Fibroblast of lung (primary cell): ENCODE results near the gene SPOCK1. TPM values are rescaled to one million over a fixed set of nuclear protein-coding genes. Genes with fewer than 3 reads are reported as not detected.

Experiments used
- DNase-seq, 2 donors: peaks; one replicate each; pipeline versions ENCODE4 v3.0.0 to v3.0.0-alpha.2; 2010; ENCODE audit warnings: low read depth in 2 of 2
- H2AFZ ChIP-seq: 2 replicates; pipeline ENCODE4 v1.5.1; 2012; ENCODE audit warnings: low read length, control low read depth, inconsistent platforms
- H3K27ac ChIP-seq: 2 replicates; pipeline ENCODE4 v1.5.1; 2011; ENCODE audit warnings: low read length, control low read depth; ENCODE audit not compliant: insufficient read depth
- H3K27me3 ChIP-seq: 2 replicates; pipeline ENCODE4 v1.5.1; 2011; ENCODE audit warnings: mild to moderate bottlenecking, low read length; ENCODE audit not compliant: control insufficient read depth, insufficient read depth
- H3K36me3 ChIP-seq: 2 replicates; pipeline ENCODE4 v1.5.1; 2011; ENCODE audit warnings: low read length; ENCODE audit not compliant: control insufficient read depth, insufficient read depth
- H3K4me1 ChIP-seq: 2 replicates; pipeline ENCODE4 v1.5.1; 2011; ENCODE audit warnings: low read length; ENCODE audit not compliant: control insufficient read depth, insufficient read depth; ENCODE audit errors: extremely low read depth
- H3K4me2 ChIP-seq: 2 replicates; pipeline ENCODE4 v1.5.1; 2011; ENCODE audit warnings: low read length, control low read depth; ENCODE audit not compliant: insufficient read depth; ENCODE audit errors: extremely low read depth
- H3K4me3 ChIP-seq, 4 experiments: fragments of 200-600 bp in 1 of 4; sonication (generic) in 1 of 4; replicated peaks in 1 of 4; 2 replicates each; pipeline ENCODE4 v1.5.1; 2011 to 2016; ENCODE audit warnings: low read length in 4 of 4, low read depth in 3 of 4, mild to moderate bottlenecking in 3 of 4, control low read depth in 2 of 4, inconsistent platforms in 1 of 4, mixed read lengths in 1 of 4; ENCODE audit not compliant: insufficient read depth in 1 of 4; ENCODE audit errors: control extremely low read depth in 1 of 4
- H3K79me2 ChIP-seq: 2 replicates; pipeline ENCODE4 v1.5.1; 2012; ENCODE audit warnings: mild to moderate bottlenecking, low read length, inconsistent platforms; ENCODE audit not compliant: control insufficient read depth, insufficient read depth
- H3K9ac ChIP-seq: 2 replicates; pipeline ENCODE4 v1.5.1; 2011; ENCODE audit warnings: mild to moderate bottlenecking, low read length, control low read depth; ENCODE audit not compliant: insufficient read depth
- H3K9me3 ChIP-seq: 2 replicates; pipeline ENCODE4 v1.5.1; 2012; ENCODE audit warnings: low read depth, low read length; ENCODE audit not compliant: control insufficient read depth, insufficient read depth
- H4K20me1 ChIP-seq: 2 replicates; pipeline ENCODE4 v1.5.1; 2011; ENCODE audit warnings: low read length; ENCODE audit not compliant: control insufficient read depth, insufficient read depth; ENCODE audit errors: extremely low read depth
- CTCF ChIP-seq, 2 donors: IDR thresholded peaks in 1 of 2; conservative IDR thresholded peaks in 1 of 2; 1 replicate in 1 of 2; 2 replicates in 1 of 2; pipeline ENCODE4 v1.5.1; 2011 to 2012; ENCODE audit warnings: low read length in 2 of 2, control low read depth in 1 of 2, inconsistent platforms in 1 of 2, low read depth in 1 of 2, mild to moderate bottlenecking in 1 of 2
- EZH2 ChIP-seq: IDR thresholded peaks from 2 replicates; pipeline ENCODE4 v1.5.1; 2012; ENCODE audit warnings: low read length, control low read depth, mild to moderate bottlenecking; ENCODE audit errors: missing control alignments
- polyA plus RNA-seq, 2 donors: library from polyadenylated mRNA; depleted of rRNA in 1 of 2; stranded (reverse) in 1 of 2; unstranded in 1 of 2; fragments of >200 nt; gene quantifications; 2 replicates each; pipeline ENCODE4 v1.2.1, GENCODE V29; 2011 to 2012; ENCODE audit warnings: missing spikeins in 1 of 2
- total RNA-seq: library from RNA; depleted of rRNA; stranded (reverse); fragments of >200 nt; gene quantifications from 2 replicates; pipeline ENCODE4 v1.2.1, GENCODE V29; 2014

Gene SPOCK1
- total and polyA plus RNA-seq, 2 donors (not counting 1 experiment from before 2014, with no cell fraction given), result 11.1 to 34.9 TPM

DNA sequence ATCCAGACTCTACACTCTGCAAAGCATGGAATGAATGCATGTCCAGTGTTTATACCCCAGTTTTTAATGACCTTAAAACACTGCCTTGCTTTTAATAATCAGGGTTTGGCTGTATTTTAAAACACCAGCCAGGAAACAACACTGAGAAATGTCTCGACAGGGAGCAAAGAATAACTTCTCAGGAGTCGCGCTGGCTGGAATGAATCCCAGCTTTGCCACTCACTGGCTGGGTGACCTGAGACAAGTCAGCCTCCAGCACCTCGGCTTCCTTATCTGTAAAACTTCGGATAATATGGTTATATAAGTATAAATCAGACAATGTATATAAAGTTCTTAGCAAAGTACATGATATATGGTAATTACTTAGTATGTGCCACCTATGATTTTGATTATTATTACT is 505.0 kb downstream of the SPOCK1 start:
- TF ChIP-seq CTCF (conservative IDR thresholded peaks at IDR 0.05 in 1 of 2, IDR thresholded peaks at IDR 0.05 in 1 of 2; ENCODE audit: low read depth in 1 of 2, low read length in 2 of 2) (no peak), EZH2 (no peak)
- Histone ChIP-seq H3K9ac (no peak overlapping the region), H3K27ac (no peak overlapping the region), H3K27me3 (no peaks in the 10 kb centered on the region), H3K4me1 (no peaks in the 10 kb centered on the region), H3K36me3 (no peaks in the 10 kb centered on the region), H3K4me3 (no peak overlapping the region), H3K79me2 (no peaks in the 10 kb centered on the region), H2AFZ (no peak overlapping the region), H3K9me3 (no peaks in the 10 kb centered on the region), H4K20me1 (no peaks in the 10 kb centered on the region), H3K4me2 (no peak overlapping the region)
- DNase-seq, result no peak

DNA sequence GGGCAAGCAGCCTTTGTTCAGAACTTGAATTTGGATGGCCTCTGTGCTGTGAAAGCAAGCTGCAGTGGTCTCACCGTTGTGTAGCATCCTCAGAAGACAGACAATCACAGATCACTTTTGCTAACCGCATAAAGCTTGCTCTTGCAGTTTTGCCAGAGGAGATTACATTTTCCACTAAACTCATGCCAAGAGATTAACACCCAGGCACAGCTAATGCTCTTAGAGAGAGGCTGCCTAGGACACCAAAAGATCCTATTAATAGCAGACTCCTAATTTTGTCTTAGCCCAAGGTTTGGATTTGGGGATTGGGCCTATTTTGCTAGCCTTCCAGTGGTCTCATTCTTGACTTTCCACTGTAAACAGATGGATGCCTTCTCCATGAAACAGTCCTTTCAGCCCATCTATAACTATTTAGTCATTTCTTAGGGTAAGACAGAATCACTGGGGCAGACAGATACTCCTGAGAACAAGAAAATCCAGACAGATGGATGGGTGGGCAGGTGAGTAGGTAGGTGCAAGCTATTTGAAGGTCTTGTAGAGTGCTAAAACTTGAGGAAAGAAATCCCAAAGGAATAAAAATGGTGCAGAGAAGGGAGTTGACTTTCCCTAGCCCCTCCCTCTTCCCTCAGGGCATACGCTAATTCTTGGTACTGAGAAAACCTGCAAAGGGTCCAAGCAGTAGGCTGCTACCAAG is 506.2 kb downstream of the SPOCK1 start:
- Histone ChIP-seq H4K20me1 (no peaks in the 10 kb centered on the region), H3K36me3 (no peaks in the 10 kb centered on the region), H3K79me2 (no peaks in the 10 kb centered on the region), H3K9me3 (no peaks in the 10 kb centered on the region), H3K4me1 (no peaks in the 10 kb centered on the region), H3K4me3 (no peak overlapping the region), H3K27ac (no peak overlapping the region), H3K27me3 (no peaks in the 10 kb centered on the region), H3K4me2 (no peak overlapping the region), H2AFZ (no peak overlapping the region), H3K9ac (no peak overlapping the region)
- TF ChIP-seq CTCF (conservative IDR thresholded peaks at IDR 0.05 in 1 of 2, IDR thresholded peaks at IDR 0.05 in 1 of 2; ENCODE audit: low read depth in 1 of 2, low read length in 2 of 2) (no peak), EZH2 (no peak)
- DNase-seq, result no peak

DNA sequence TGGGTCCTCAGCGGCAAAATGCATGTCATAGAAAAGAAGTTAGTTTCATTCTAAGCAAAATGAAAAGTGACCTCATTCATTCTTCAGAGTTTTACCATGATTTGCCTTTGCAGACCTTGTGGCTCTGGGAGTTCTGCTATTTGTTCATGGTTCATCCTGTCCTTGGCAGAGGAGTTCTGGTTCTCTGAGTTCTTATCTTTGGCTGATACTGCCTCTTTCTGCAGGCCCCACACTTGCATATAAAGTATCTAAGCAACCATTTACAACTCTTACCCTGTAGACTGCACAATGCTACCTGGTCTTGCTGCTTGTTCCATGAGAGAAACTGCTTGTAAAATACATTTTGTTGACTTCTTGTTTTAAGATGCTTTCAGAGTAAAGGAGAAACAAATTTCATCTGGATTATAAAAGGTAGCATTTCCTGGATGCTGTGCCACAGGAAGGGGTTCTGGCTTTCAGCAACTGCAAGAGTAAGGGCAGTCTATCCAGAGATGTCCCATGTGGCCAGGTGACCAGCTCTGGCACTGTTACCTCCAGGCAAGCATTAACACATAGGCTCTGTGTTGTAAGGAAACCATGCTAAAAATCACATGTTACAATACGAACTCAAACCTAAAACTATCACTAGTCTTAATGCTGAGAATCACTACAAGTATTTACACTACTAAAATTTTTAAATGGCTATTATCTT is 513.2 kb downstream of the SPOCK1 start:
- Histone ChIP-seq H3K4me3 (no peak overlapping the region), H3K9ac (no peak overlapping the region), H3K36me3 (no peaks in the 10 kb centered on the region), H3K9me3 (no peaks in the 10 kb centered on the region), H4K20me1 (no peaks in the 10 kb centered on the region), H3K4me2 (no peak overlapping the region), H3K79me2 (no peaks in the 10 kb centered on the region), H3K27ac (no peak overlapping the region), H2AFZ (no peak overlapping the region), H3K27me3 (no peaks in the 10 kb centered on the region), H3K4me1 (no peaks in the 10 kb centered on the region)
- no peak for DNase-seq
- no peak for TF ChIP-seq EZH2
- TF ChIP-seq CTCF (conservative IDR thresholded peaks at IDR 0.05 in 1 of 2, IDR thresholded peaks at IDR 0.05 in 1 of 2; ENCODE audit: low read depth in 1 of 2, low read length in 2 of 2), result no peak
